ENCODE results near the gene HEMK1.

Gene HEMK1

GRCh38 chr3:50581459-50581842 is 12.1 kb downstream of the HEMK1 start:
- H3K36me3 ChIP-seq: peaks cover 4 to 84% (median 42%) of the 10 kb centered on the region in 3 donors
- no peak overlapping the region for H3K27ac ChIP-seq
- peaks cover 0 to 11% (median 0%) of the 10 kb centered on the region in 4 donors for H3K4me1 ChIP-seq
- no peak overlapping the region for H3K4me3 ChIP-seq
- no peak for TF ChIP-seq CTCF (IDR thresholded peaks at IDR 0.05)
- H3K27me3 ChIP-seq: no peaks in the 10 kb centered on the region
- intact Hi-C loops (cut with DNase I; ENCODE audit: low total_unique reads): no loop called here
- no peaks in the 10 kb centered on the region for H3K9me3 ChIP-seq
- no peak for DNase-seq

- H3K27me3 ChIP-seq: no peaks in the 10 kb centered on the region
- peaks cover 4 to 78% (median 36%) of the 10 kb centered on the region in 3 donors for H3K36me3 ChIP-seq
- H3K4me1 ChIP-seq: peaks cover 0 to 11% (median 0%) of the 10 kb centered on the region in 4 donors
- TF ChIP-seq CTCF (IDR thresholded peaks at IDR 0.05): no peak
- H3K9me3 ChIP-seq: no peaks in the 10 kb centered on the region
- no peak overlapping the region for H3K27ac ChIP-seq
- DNase-seq: no peak
- intact Hi-C loops (cut with DNase I; ENCODE audit: low total_unique reads): no loop called here
- no peak overlapping the region for H3K4me3 ChIP-seq
These were observed 12.8 kb downstream of the HEMK1 start for GRCh38 chr3:50582083-50582482.

GRCh38 chr3:50583897-50584296 is 14.6 kb downstream of the HEMK1 start:
- H3K27me3 ChIP-seq: no peaks in the 10 kb centered on the region
- no peak for TF ChIP-seq CTCF (IDR thresholded peaks at IDR 0.05)
- intact Hi-C loops (cut with DNase I; ENCODE audit: low total_unique reads): no loop called here
- DNase-seq: peak; percentile 73 to 84
- H3K4me3 ChIP-seq: no peak overlapping the region
- no peaks in the 10 kb centered on the region for H3K9me3 ChIP-seq
- peaks cover 0 to 17% (median 0%) of the 10 kb centered on the region in 4 donors for H3K4me1 ChIP-seq
- H3K36me3 ChIP-seq: peaks cover 4 to 60% (median 20%) of the 10 kb centered on the region in 3 donors
- H3K27ac ChIP-seq: no peak overlapping the region

- intact Hi-C loops (cut with DNase I; ENCODE audit: low total_unique reads): no loop called here
- DNase-seq: no peak
- Histone ChIP-seq H3K4me3 (no peak overlapping the region), H3K36me3 (peaks cover 4 to 55% (median 18%) of the 10 kb centered on the region in 3 donors), H3K27me3 (no peaks in the 10 kb centered on the region), H3K4me1 (peaks cover 0 to 17% (median 0%) of the 10 kb centered on the region in 4 donors), H3K27ac (no peak overlapping the region), H3K9me3 (no peaks in the 10 kb centered on the region)
- TF ChIP-seq CTCF (IDR thresholded peaks at IDR 0.05): no peak
These were observed 15.1 kb downstream of the HEMK1 start for GRCh38 chr3:50584391-50584790.

GRCh38 chr3:50585919-50586762 is 16.8 kb downstream of the HEMK1 start:
- Histone ChIP-seq H3K4me1 (peaks cover 0 to 17% (median 0%) of the 10 kb centered on the region in 4 donors), H3K27ac (no peak overlapping the region), H3K9me3 (no peaks in the 10 kb centered on the region), H3K4me3 (no peak overlapping the region), H3K27me3 (no peaks in the 10 kb centered on the region), H3K36me3 (peaks cover 0 to 37% (median 11%) of the 10 kb centered on the region in 3 donors)
- DNase-seq: no peak
- intact Hi-C loops (cut with DNase I; ENCODE audit: low total_unique reads): no loop called here
- TF ChIP-seq CTCF (IDR thresholded peaks at IDR 0.05): no peak
